ENCODE data around the gene FSTL4. TPM values are rescaled to one million over a fixed set of nuclear protein-coding genes. Genes with fewer than 3 reads are reported as not detected.

The FSTL4 gene
- total RNA-seq, 2 donors from 2014 or later, result 0.32 to 0.89 TPM

DNA sequence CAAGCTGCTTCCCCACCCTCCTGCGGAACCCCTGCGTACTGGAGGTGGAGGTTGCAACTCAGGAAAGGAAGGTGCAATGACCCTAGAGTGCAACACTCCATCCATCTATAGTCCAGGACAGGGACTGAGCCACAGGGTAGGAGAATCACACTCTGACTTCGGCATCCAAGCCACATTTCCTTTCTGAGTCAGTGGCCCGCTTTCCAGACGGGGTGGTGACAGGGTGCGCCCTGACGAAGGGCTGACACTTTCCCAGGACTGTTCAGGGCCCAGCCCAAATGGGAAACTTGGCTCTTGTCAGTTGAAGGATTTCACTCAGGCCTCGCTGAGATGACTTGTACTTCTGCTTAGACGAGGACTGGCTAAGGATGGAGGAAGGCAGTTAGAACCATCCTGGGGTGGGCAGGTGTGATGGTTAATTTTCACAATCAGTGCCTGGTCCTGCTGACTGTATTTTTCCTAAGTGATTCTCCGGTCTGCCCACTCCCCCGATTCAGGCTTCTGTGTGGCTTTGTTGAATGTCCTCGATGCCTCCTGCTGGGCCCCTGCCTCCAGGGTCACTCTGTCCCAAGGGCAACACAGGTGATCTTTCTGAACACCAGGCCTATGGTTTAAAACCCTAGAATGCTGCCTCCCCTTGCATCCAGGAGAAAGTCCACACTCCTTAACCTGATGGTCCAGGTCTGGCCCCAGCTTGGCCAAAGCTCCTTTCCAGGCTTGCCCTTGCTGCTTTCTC is 228.1 kb downstream of the FSTL4 start:
- Histone ChIP-seq H3K27me3 (no peaks in the 10 kb centered on the region), H3K9ac (ENCODE audit: low read depth in 2 of 2, low read length in 2 of 2) (no peak overlapping the region), H3K9me3 (no peaks in the 10 kb centered on the region), H3K4me1 (no peaks in the 10 kb centered on the region), H3K4me3 (no peak overlapping the region), H3K27ac (no peak overlapping the region), H3K36me3 (no peaks in the 10 kb centered on the region)
- no peak for DNase-seq
- intact Hi-C loops (cut with DNase I), result no loop called here
- TF ChIP-seq, protein P1, sequence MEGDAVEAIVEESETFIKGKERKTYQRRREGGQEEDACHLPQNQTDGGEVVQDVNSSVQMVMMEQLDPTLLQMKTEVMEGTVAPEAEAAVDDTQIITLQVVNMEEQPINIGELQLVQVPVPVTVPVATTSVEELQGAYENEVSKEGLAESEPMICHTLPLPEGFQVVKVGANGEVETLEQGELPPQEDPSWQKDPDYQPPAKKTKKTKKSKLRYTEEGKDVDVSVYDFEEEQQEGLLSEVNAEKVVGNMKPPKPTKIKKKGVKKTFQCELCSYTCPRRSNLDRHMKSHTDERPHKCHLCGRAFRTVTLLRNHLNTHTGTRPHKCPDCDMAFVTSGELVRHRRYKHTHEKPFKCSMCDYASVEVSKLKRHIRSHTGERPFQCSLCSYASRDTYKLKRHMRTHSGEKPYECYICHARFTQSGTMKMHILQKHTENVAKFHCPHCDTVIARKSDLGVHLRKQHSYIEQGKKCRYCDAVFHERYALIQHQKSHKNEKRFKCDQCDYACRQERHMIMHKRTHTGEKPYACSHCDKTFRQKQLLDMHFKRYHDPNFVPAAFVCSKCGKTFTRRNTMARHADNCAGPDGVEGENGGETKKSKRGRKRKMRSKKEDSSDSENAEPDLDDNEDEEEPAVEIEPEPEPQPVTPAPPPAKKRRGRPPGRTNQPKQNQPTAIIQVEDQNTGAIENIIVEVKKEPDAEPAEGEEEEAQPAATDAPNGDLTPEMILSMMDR (IDR thresholded peaks at IDR 0.05), result no peak

DNA sequence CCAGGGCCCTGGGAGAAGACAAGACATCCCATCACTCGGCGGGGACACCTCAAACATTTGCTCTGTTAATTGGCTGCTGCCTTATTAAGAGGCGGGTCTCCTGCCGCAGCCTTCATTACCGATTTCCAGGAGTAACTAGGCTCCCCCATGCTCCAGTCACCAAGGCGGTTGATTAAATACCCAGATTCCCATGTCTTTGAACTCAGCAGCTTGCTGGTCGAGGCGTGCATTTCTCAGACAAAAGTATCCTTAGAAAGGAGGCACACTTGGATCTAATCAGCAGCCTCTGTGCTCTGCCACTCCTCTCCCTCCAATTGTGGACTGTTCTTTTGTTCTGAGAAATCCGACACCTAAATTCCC is 228.8 kb downstream of the FSTL4 start:
- H3K36me3 ChIP-seq, result no peaks in the 10 kb centered on the region
- intact Hi-C loops (cut with DNase I), result no loop called here
- H3K27me3 ChIP-seq, result no peaks in the 10 kb centered on the region
- H3K27ac ChIP-seq, result no peak overlapping the region
- no peaks in the 10 kb centered on the region for H3K9me3 ChIP-seq
- H3K4me1 ChIP-seq, result no peaks in the 10 kb centered on the region
- TF ChIP-seq, protein P1 (IDR thresholded peaks at IDR 0.05), result no peak
- no peak overlapping the region for H3K4me3 ChIP-seq
- DNase-seq, result no peak
- no peak overlapping the region for H3K9ac ChIP-seq (ENCODE audit: low read depth in 2 of 2, low read length in 2 of 2)

DNA sequence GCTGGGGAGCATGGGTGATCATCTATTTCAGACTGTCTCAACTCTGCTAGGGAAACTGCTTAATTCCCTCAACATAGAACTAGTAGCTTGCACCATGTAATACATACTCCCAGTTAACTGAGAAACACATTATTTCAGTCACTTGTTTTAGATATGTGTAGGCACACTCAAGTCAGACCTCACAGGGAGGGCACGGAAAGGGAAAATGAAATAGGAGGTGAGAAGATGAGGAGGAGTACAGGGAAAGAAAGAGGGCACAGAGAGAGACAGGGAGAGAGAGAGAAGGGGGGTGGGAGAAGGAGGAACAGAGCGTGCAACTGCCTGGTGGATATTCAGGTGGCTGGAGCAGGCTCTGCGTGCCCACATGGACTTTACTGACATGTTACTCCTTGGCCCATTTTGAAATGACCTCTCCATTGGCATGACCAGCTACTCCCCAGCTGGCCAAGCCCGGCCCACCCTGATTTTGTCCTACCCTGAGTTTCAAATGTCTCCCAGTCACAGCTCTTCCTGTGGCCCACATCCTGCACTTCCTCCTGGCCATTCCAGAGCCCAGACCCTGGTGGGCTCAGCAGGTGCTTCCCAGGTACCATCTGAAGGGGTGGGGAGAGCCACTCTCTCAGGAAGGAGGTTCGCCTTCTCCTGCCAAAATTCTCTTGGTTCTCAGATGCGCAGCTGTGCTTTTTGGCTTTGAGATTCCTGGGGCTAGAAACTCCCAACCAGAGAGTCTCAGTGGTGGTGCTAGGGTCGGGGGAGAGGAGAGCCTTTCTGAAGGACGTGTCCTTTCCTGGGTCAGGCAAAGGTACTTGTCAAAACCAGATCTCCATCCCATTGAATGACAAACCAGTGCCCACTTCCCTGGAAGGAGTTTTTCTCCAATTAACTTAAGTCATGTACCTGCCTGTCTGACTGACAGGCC is 229.4 kb downstream of the FSTL4 start:
- Histone ChIP-seq H3K4me1 (no peaks in the 10 kb centered on the region), H3K27me3 (no peaks in the 10 kb centered on the region), H3K36me3 (no peaks in the 10 kb centered on the region), H3K4me3 (no peak overlapping the region), H3K9me3 (no peaks in the 10 kb centered on the region), H3K9ac (ENCODE audit: low read depth in 2 of 2, low read length in 2 of 2) (no peak overlapping the region), H3K27ac (no peak overlapping the region)
- TF ChIP-seq, protein P1 (IDR thresholded peaks at IDR 0.05), result no peak
- intact Hi-C loops (cut with DNase I), result no loop called here
- DNase-seq, result no peak

DNA sequence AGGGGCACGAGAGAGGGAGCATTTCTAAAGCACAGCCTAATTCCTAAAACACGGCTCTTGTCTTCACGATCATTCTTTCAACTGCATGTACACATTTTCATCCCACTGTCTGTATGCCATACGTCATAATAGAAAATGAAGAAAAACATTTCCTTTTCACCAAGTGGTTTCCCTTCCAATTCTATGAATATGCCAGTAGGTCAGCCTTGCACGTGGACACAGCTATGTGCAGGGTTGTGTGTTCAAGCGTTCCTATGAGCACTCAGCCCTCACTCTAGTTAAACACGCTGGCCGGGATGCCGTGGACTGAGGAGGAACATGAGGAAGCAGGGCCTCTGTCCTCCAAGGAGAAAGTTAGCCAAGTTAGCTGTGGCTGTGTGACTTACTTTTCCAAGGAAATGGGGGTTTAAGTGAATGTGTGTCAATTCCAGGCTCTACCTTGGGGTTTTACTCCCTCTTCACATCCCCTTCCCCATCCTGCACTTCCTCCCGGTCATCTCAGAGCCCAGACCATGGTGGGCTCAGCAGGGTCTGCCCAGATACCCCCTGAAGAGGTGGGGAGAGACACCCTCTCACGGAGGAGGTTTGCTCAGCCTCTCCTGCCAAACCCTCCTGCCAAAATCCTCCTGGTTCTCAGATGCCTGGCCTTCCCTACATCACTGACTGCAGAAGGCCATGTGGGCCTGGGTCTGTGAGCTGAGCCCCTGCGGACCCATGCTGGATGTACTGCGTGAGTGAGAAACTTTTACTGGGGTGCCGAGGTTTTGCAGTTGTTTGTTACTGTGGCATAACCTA is 230.6 kb downstream of the FSTL4 start:
- Histone ChIP-seq H3K4me1 (no peaks in the 10 kb centered on the region), H3K27ac (no peak overlapping the region), H3K4me3 (no peak overlapping the region), H3K27me3 (no peaks in the 10 kb centered on the region), H3K9ac (ENCODE audit: low read depth in 2 of 2, low read length in 2 of 2) (no peak overlapping the region), H3K36me3 (no peaks in the 10 kb centered on the region), H3K9me3 (peaks cover 3% of the 10 kb centered on the region)
- TF ChIP-seq, protein P1 (IDR thresholded peaks at IDR 0.05), result no peak
- DNase-seq, result no peak
- intact Hi-C loops (cut with DNase I), result no loop called here

DNA sequence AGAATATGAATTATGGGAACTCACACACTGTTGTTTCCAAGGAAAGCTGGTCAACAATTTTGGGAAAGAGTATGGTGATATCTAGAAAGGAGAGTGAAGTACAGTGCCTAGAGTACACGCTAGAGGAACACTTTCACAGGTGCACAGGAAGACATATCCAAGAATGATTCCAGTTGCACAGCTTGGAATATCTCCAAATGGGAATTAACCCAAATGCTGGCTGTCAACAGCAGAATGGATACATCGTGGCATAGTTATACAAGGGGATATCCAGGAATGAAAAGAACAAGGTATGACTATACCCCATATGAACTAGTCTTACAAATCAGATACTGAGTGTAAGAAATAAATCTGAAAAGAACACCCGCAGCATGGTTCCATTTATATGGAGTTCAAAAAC is 231.3 kb downstream of the FSTL4 start:
- intact Hi-C loops (cut with DNase I), result no loop called here

More for the DNA sequence above, 231.3 kb downstream of the FSTL4 start:
- Histone ChIP-seq H3K27ac (no peak overlapping the region), H3K36me3 (no peaks in the 10 kb centered on the region), H3K9ac (ENCODE audit: low read depth in 2 of 2, low read length in 2 of 2) (no peak overlapping the region), H3K9me3 (peaks cover 3% of the 10 kb centered on the region), H3K27me3 (no peaks in the 10 kb centered on the region), H3K4me1 (no peaks in the 10 kb centered on the region), H3K4me3 (no peak overlapping the region)
- TF ChIP-seq, protein P1 (IDR thresholded peaks at IDR 0.05), result no peak
- no peak for DNase-seq

Measured in colonic mucosa (tissue), 4 donors.